ENCODE data around the gene AFF3. TPM values are rescaled to one million over a fixed set of nuclear protein-coding genes. Genes with fewer than 3 reads are reported as not detected.

The AFF3 gene
- total RNA-seq, 1 experiment from 2014 or later: not detected

DNA sequence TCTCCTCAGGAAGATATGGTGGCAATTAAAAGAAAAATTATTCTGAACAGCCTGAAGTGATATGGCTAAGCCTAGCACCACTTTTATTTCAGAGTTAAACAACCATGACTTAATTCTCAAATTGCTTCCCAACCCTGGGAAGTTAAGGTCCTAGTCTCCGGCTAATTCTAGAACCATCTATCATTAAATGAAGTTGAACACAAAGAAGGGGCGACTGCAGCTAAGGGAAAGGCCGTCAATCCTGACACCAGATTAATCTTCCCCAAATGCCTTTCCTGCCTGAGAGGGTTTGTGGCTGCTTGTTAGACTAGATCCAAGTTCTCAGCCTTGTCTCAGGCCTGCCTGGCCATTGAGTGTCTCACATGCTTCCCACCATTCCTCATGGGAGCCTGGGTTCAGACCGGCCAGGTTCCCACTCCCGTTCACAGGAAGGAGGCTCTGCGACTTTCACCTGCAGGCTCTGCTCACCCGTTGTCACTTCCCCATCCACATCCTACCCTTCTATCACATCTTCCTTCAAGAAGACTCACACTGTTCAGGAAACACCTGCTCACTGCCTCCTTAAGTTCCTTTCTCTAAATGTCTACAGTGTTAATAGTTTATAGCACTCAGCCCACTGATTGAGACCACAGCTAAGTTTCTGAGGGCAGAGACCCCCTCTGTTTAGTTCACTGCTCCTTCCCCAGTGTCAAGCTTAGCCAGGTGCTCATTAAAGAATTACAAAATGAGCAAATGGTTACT lies 369.6 kb downstream of the AFF3 start:
- no peaks in the 10 kb centered on the region for H3K36me3 ChIP-seq (ENCODE audit: insufficient read depth, low read length, poor library complexity, severe bottlenecking)
- ChIA-PET POLR2A (ENCODE audit: low non-redundant PET) (no interaction called here), CTCF (no interaction called here)
- H3K9me3 ChIP-seq (ENCODE audit: low read depth, low read length, poor library complexity, severe bottlenecking): no peaks in the 10 kb centered on the region
- no peak overlapping the region for H3K27ac ChIP-seq (ENCODE audit: low read depth, low read length, poor library complexity, severe bottlenecking)
- no peak for DNase-seq (ENCODE audit: low spot score)
- intact Hi-C loops (cut with micrococcal nuclease; ENCODE audit: unreplicated experiment): no loop called here
- H3K27me3 ChIP-seq (replicated peaks; ENCODE audit: insufficient read depth, low read depth, low read length, poor library complexity): peaks cover 11% of the 10 kb centered on the region
- no TSS peak for BruUV-seq (replicated peaks)
- TF ChIP-seq CTCF (conservative IDR thresholded peaks at IDR 0.05; ENCODE audit: low read depth, low read length) (no peak), EZH2 (IDR thresholded peaks at IDR 0.05; ENCODE audit: borderline replicate concordance, low read depth, low read length, poor library complexity, severe bottlenecking) (no peak)
- H3K4me3 ChIP-seq (ENCODE audit: low read depth, low read length, poor library complexity, severe bottlenecking): no peak overlapping the region
- no peaks in the 10 kb centered on the region for H3K4me1 ChIP-seq (ENCODE audit: insufficient read depth, low read length, poor library complexity, severe bottlenecking)

- CTCF ChIA-PET: no interaction called here
- peaks cover 12% of the 10 kb centered on the region for H3K27me3 ChIP-seq (replicated peaks; ENCODE audit: insufficient read depth, low read depth, low read length, poor library complexity)
- POLR2A ChIA-PET (ENCODE audit: low non-redundant PET): no interaction called here
- no peaks in the 10 kb centered on the region for H3K36me3 ChIP-seq (ENCODE audit: insufficient read depth, low read length, poor library complexity, severe bottlenecking)
- TF ChIP-seq CTCF (conservative IDR thresholded peaks at IDR 0.05; ENCODE audit: low read depth, low read length) (no peak), EZH2 (IDR thresholded peaks at IDR 0.05; ENCODE audit: borderline replicate concordance, low read depth, low read length, poor library complexity, severe bottlenecking) (no peak)
- no peaks in the 10 kb centered on the region for H3K9me3 ChIP-seq (ENCODE audit: low read depth, low read length, poor library complexity, severe bottlenecking)
- no peak overlapping the region for H3K4me3 ChIP-seq (ENCODE audit: low read depth, low read length, poor library complexity, severe bottlenecking)
- DNase-seq (ENCODE audit: low spot score): no peak
- BruUV-seq (replicated peaks): no TSS peak
- intact Hi-C loops (cut with micrococcal nuclease; ENCODE audit: unreplicated experiment): no loop called here
- no peak overlapping the region for H3K27ac ChIP-seq (ENCODE audit: low read depth, low read length, poor library complexity, severe bottlenecking)
- no peaks in the 10 kb centered on the region for H3K4me1 ChIP-seq (ENCODE audit: insufficient read depth, low read length, poor library complexity, severe bottlenecking)
Observed at GRCh38 chr2:99771681-99772333, 370.6 kb downstream of the AFF3 start.

- H3K4me3 ChIP-seq (ENCODE audit: low read depth, low read length, poor library complexity, severe bottlenecking): no peak overlapping the region
- TF ChIP-seq EZH2 (IDR thresholded peaks at IDR 0.05; ENCODE audit: borderline replicate concordance, low read depth, low read length, poor library complexity, severe bottlenecking) (no peak), CTCF (conservative IDR thresholded peaks at IDR 0.05; ENCODE audit: low read depth, low read length) (no peak)
- BruUV-seq (replicated peaks): no TSS peak
- intact Hi-C loops (cut with micrococcal nuclease; ENCODE audit: unreplicated experiment): no loop called here
- H3K27ac ChIP-seq (ENCODE audit: low read depth, low read length, poor library complexity, severe bottlenecking): no peak overlapping the region
- CTCF ChIA-PET: no interaction called here
- H3K4me1 ChIP-seq (ENCODE audit: insufficient read depth, low read length, poor library complexity, severe bottlenecking): no peaks in the 10 kb centered on the region
- POLR2A ChIA-PET (ENCODE audit: low non-redundant PET): no interaction called here
- no peaks in the 10 kb centered on the region for H3K36me3 ChIP-seq (ENCODE audit: insufficient read depth, low read length, poor library complexity, severe bottlenecking)
- peaks cover 14% of the 10 kb centered on the region for H3K27me3 ChIP-seq (replicated peaks; ENCODE audit: insufficient read depth, low read depth, low read length, poor library complexity)
- no peaks in the 10 kb centered on the region for H3K9me3 ChIP-seq (ENCODE audit: low read depth, low read length, poor library complexity, severe bottlenecking)
- no peak for DNase-seq (ENCODE audit: low spot score)
Observed at GRCh38 chr2:99770876-99771275, 371.5 kb downstream of the AFF3 start.

All from A673 (cell line).